ENCODE measurements around the gene CYTIP. TPM values are rescaled to one million over a fixed set of nuclear protein-coding genes. Genes with fewer than 3 reads are reported as not detected.

CYTIP gene
- total RNA-seq, 1 experiment from 2014 or later: not detected

DNA sequence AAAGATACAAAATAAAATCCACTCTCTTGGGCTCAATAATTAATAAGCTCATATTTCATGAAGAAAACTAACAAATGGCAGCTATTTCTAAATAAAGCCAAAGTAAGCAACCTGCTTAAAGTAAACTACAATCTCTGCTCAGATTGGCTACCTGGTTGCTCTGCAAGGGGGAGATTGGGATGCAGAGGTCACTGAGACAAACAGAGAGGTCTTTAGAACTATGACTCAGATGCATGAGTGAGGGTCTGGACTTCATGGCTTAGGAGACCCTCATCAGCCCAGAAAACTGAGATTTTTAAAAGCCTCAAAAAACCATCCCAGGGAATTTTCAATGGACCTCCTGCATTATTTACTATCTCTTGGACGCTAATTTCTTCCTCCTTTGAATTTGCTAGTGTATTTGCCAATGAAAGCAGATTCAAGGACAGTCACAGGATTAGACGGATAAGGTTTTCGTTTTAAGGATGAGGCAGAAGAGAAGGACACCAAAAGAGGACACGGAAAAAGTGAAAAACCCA is 17.4 kb downstream of the CYTIP start:
- Histone ChIP-seq H3K36me3 (ENCODE audit: insufficient read depth, low read length, poor library complexity, severe bottlenecking) (no peaks in the 10 kb centered on the region), H3K4me3 (ENCODE audit: low read depth, low read length, poor library complexity, severe bottlenecking) (no peak overlapping the region), H3K4me1 (ENCODE audit: insufficient read depth, low read length, poor library complexity, severe bottlenecking) (no peaks in the 10 kb centered on the region), H3K27ac (ENCODE audit: low read depth, low read length, poor library complexity, severe bottlenecking) (no peak overlapping the region), H3K9me3 (ENCODE audit: low read depth, low read length, poor library complexity, severe bottlenecking) (no peaks in the 10 kb centered on the region), H3K27me3 (replicated peaks; ENCODE audit: insufficient read depth, low read depth, low read length, poor library complexity) (no peaks in the 10 kb centered on the region)
- DNase-seq (ENCODE audit: low spot score): no peak
- TF ChIP-seq EZH2 (IDR thresholded peaks at IDR 0.05; ENCODE audit: borderline replicate concordance, low read depth, low read length, poor library complexity, severe bottlenecking): no peak
- no peak for TF ChIP-seq CTCF (conservative IDR thresholded peaks at IDR 0.05; ENCODE audit: low read depth, low read length)
- ChIA-PET POLR2A (ENCODE audit: low non-redundant PET) (no interaction called here), CTCF (no interaction called here)
- BruUV-seq (replicated peaks): no TSS peak
- intact Hi-C loops (cut with micrococcal nuclease; ENCODE audit: unreplicated experiment): no loop called here

DNA sequence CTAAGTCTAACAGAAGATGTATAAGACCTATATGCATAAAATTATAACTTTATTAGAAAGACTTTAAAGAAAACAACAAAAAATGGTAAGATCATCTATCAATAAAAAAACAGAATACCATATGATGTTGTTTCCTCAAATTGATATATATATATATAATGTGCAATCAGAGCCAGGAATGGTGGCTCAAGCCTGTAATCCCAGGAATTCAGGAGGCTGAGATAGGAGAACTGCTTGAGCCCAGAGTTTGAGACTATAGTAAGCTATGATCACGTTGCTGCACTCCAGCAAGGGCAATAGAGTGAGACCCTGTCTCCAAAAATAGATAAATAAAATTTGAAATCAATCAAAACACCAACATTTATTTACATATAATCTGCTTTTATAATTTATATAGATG is 19.5 kb downstream of the CYTIP start:
- BruUV-seq (replicated peaks): no TSS peak
- POLR2A ChIA-PET (ENCODE audit: low non-redundant PET): no interaction called here
- intact Hi-C loops (cut with micrococcal nuclease; ENCODE audit: unreplicated experiment): no loop called here

DNA sequence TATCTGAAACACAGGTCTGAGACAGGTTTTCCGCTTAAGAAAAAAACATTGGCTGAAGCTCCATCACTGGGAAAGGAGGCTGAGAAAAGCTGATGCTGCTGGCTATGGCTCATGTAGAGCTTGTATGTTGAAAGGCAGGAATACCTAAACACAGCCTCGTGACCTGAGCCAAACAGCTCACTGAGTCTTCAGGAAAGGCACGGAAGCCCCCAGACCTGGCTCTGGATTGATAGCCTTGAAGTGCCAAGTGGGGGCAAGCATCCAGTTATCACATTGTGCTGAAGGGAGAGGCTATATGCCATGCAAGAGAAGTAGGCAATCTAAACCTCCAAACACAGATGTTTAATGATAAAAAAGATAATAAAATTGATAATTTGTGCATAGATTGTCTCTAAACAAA is 21.9 kb downstream of the CYTIP start:
- H3K27me3 ChIP-seq (replicated peaks; ENCODE audit: insufficient read depth, low read depth, low read length, poor library complexity): no peaks in the 10 kb centered on the region
- POLR2A ChIA-PET (ENCODE audit: low non-redundant PET): no interaction called here
- H3K9me3 ChIP-seq (ENCODE audit: low read depth, low read length, poor library complexity, severe bottlenecking): no peaks in the 10 kb centered on the region
- no peaks in the 10 kb centered on the region for H3K36me3 ChIP-seq (ENCODE audit: insufficient read depth, low read length, poor library complexity, severe bottlenecking)
- TF ChIP-seq CTCF (conservative IDR thresholded peaks at IDR 0.05; ENCODE audit: low read depth, low read length): no peak
- TF ChIP-seq EZH2 (IDR thresholded peaks at IDR 0.05; ENCODE audit: borderline replicate concordance, low read depth, low read length, poor library complexity, severe bottlenecking): no peak
- H3K4me1 ChIP-seq (ENCODE audit: insufficient read depth, low read length, poor library complexity, severe bottlenecking): no peaks in the 10 kb centered on the region
- no peak overlapping the region for H3K27ac ChIP-seq (ENCODE audit: low read depth, low read length, poor library complexity, severe bottlenecking)
- H3K4me3 ChIP-seq (ENCODE audit: low read depth, low read length, poor library complexity, severe bottlenecking): no peak overlapping the region
- no TSS peak for BruUV-seq (replicated peaks)
- CTCF ChIA-PET: no interaction called here
- intact Hi-C loops (cut with micrococcal nuclease; ENCODE audit: unreplicated experiment): no loop called here
- no peak for DNase-seq (ENCODE audit: low spot score)

More for the DNA sequence above, 19.5 kb downstream of the CYTIP start:
- Histone ChIP-seq H3K27ac (ENCODE audit: low read depth, low read length, poor library complexity, severe bottlenecking) (no peak overlapping the region), H3K27me3 (replicated peaks; ENCODE audit: insufficient read depth, low read depth, low read length, poor library complexity) (no peaks in the 10 kb centered on the region), H3K36me3 (ENCODE audit: insufficient read depth, low read length, poor library complexity, severe bottlenecking) (no peaks in the 10 kb centered on the region), H3K4me3 (ENCODE audit: low read depth, low read length, poor library complexity, severe bottlenecking) (no peak overlapping the region), H3K4me1 (ENCODE audit: insufficient read depth, low read length, poor library complexity, severe bottlenecking) (no peaks in the 10 kb centered on the region), H3K9me3 (ENCODE audit: low read depth, low read length, poor library complexity, severe bottlenecking) (no peaks in the 10 kb centered on the region)
- no peak for DNase-seq (ENCODE audit: low spot score)
- CTCF ChIA-PET: no interaction called here
- TF ChIP-seq EZH2 (IDR thresholded peaks at IDR 0.05; ENCODE audit: borderline replicate concordance, low read depth, low read length, poor library complexity, severe bottlenecking) (no peak), CTCF (conservative IDR thresholded peaks at IDR 0.05; ENCODE audit: low read depth, low read length) (no peak)
